NB4 (cell line): ENCODE data around the gene TPSB2.

Experiments used
- MYC ChIP-seq: IDR thresholded peaks from 2 replicates; pipeline ENCODE4 v1.6.1; 2011; ENCODE audit warnings: low read depth, low read length
- TF ChIP-seq, protein P1 (sequence below): IDR thresholded peaks from one replicate; pipeline ENCODE4 v1.5.1; 2012; ENCODE audit warnings: low read depth, low read length

DNA sequence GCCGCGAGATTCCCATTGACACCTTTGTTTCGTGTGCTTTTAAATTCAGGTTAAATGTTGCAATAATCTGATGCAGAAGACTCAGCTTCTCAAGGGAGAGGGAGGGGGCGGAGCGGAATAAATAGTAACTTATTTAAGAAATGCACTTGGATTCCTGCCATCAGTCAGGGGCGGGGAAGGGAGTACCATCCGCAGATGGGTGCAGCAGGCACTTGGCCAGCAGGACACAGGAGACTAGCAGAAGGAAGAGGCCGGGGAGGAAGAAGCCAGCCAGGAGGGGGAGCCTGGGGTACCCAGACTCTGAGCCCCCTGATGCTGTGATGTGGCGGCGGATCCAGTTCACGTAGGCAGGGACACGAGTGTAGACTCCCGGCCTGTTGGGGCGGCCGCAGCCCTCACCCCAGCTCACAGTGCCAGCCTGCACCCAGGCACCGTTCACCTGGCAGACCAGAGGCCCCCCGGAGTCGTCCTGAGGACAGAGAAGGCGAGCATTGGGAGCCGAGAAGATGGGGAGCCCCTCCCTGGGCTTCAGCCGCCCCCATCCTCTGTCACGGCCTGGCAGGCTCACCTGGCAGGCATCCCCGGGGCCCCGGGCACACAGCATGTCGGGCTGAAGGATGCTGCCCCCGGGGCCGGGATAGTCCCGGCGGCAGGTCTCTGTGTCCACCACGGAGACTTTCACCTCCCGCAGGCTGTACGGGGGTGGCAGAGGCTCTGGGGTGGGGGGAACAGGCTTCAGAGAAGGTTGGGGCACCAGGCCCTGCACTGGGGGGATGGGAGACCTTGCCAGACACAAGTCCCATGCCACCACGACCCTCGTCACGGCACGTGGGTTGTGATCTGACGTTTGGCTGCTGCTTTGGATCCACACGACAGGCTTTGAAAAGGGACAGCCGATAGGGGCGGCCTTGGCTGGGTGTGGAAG, 8.1 kb downstream of the TPSB2 start:
- TF ChIP-seq MYC, result no peak
- TF ChIP-seq, protein P1, sequence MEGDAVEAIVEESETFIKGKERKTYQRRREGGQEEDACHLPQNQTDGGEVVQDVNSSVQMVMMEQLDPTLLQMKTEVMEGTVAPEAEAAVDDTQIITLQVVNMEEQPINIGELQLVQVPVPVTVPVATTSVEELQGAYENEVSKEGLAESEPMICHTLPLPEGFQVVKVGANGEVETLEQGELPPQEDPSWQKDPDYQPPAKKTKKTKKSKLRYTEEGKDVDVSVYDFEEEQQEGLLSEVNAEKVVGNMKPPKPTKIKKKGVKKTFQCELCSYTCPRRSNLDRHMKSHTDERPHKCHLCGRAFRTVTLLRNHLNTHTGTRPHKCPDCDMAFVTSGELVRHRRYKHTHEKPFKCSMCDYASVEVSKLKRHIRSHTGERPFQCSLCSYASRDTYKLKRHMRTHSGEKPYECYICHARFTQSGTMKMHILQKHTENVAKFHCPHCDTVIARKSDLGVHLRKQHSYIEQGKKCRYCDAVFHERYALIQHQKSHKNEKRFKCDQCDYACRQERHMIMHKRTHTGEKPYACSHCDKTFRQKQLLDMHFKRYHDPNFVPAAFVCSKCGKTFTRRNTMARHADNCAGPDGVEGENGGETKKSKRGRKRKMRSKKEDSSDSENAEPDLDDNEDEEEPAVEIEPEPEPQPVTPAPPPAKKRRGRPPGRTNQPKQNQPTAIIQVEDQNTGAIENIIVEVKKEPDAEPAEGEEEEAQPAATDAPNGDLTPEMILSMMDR, result no peak
